ENCODE data around the gene EFEMP1.

Gene EFEMP1

GRCh38 chr2:55891671-55892094 lies 31.9 kb downstream of the EFEMP1 start:
- no peak for TF ChIP-seq CTCF (conservative IDR thresholded peaks at IDR 0.05; ENCODE audit: low read depth, low read length)
- no peak overlapping the region for H3K4me3 ChIP-seq (ENCODE audit: low read depth, low read length)
- no peak for DNase-seq (ENCODE audit: low read depth)

GRCh38 chr2:55888936-55889335 lies 34.6 kb downstream of the EFEMP1 start:
- DNase-seq (ENCODE audit: low read depth), result no peak
- no peak for TF ChIP-seq CTCF (conservative IDR thresholded peaks at IDR 0.05; ENCODE audit: low read depth, low read length)

GRCh38 chr2:55887901-55888624 lies 35.5 kb downstream of the EFEMP1 start:
- peak; percentile 91 for DNase-seq (ENCODE audit: low read depth)
- TF ChIP-seq CTCF (conservative IDR thresholded peaks at IDR 0.05; ENCODE audit: low read depth, low read length), result no peak
- no peak overlapping the region for H3K4me3 ChIP-seq (ENCODE audit: low read depth, low read length)

More at GRCh38 chr2:55888936-55889335, 34.6 kb downstream of the EFEMP1 start:
- H3K4me3 ChIP-seq (ENCODE audit: low read depth, low read length), result no peak overlapping the region

- no peak for TF ChIP-seq CTCF (conservative IDR thresholded peaks at IDR 0.05; ENCODE audit: low read depth, low read length)
- no peak overlapping the region for H3K4me3 ChIP-seq (ENCODE audit: low read depth, low read length)
- DNase-seq (ENCODE audit: low read depth), result peak; percentile 78
Observed at GRCh38 chr2:55887351-55887750, 36.2 kb downstream of the EFEMP1 start.

- no peak overlapping the region for H3K4me3 ChIP-seq (ENCODE audit: low read depth, low read length)
- no peak for TF ChIP-seq CTCF (conservative IDR thresholded peaks at IDR 0.05; ENCODE audit: low read depth, low read length)
- DNase-seq (ENCODE audit: low read depth), result no peak
Observed at GRCh38 chr2:55885944-55886281, 37.7 kb downstream of the EFEMP1 start.

- TF ChIP-seq CTCF (conservative IDR thresholded peaks at IDR 0.05; ENCODE audit: low read depth, low read length), result no peak
- no peak overlapping the region for H3K4me3 ChIP-seq (ENCODE audit: low read depth, low read length)
- DNase-seq (ENCODE audit: low read depth), result peak; percentile 98
Observed at GRCh38 chr2:55885127-55885943, 38.2 kb downstream of the EFEMP1 start.

All from choroid plexus epithelial cell (primary cell).